ENCODE results near the gene RALB. TPM values are rescaled to one million over a fixed set of nuclear protein-coding genes. Genes with fewer than 3 reads are reported as not detected.
A peak's percentile ranks its signal among the peaks of the same experiment; 100 is the strongest.

RALB gene
- total and polyA plus RNA-seq, 2 donors from 2014 or later = 58.5 to 64.5 TPM

DNA sequence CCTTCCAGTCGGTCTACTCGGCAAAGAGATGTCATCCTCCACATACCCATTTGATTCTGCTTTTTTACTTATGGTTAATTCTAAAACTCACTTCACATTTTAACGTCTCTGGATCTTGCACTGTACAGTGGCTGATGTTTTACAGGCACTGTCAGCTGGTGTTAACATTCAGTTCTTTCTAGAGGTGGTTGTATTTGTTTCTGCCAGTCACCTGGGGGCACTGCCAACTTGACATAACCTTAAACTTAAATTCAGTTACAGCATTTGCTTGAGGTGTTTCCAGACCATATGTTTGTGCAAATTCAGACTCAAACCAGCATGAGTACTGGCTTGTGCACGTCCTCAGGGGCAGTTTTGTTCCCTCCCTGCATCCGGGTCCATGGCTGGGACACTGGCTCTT lies 24.1 kb upstream of the RALB start:
- H3K4me3 ChIP-seq (ENCODE audit: low read length in 3 of 3) = no peak overlapping the region
- H3K27ac ChIP-seq (ENCODE audit: low read depth in 2 of 2, low read length in 2 of 2) = no peak overlapping the region
- DNase-seq = no peak
- no peak for FAIRE-seq
- TF ChIP-seq, protein P1, sequence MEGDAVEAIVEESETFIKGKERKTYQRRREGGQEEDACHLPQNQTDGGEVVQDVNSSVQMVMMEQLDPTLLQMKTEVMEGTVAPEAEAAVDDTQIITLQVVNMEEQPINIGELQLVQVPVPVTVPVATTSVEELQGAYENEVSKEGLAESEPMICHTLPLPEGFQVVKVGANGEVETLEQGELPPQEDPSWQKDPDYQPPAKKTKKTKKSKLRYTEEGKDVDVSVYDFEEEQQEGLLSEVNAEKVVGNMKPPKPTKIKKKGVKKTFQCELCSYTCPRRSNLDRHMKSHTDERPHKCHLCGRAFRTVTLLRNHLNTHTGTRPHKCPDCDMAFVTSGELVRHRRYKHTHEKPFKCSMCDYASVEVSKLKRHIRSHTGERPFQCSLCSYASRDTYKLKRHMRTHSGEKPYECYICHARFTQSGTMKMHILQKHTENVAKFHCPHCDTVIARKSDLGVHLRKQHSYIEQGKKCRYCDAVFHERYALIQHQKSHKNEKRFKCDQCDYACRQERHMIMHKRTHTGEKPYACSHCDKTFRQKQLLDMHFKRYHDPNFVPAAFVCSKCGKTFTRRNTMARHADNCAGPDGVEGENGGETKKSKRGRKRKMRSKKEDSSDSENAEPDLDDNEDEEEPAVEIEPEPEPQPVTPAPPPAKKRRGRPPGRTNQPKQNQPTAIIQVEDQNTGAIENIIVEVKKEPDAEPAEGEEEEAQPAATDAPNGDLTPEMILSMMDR (IDR thresholded peaks at IDR 0.05; ENCODE audit: borderline replicate concordance, extremely low read depth, insufficient read depth) = no peak
- no peaks in the 10 kb centered on the region for H3K27me3 ChIP-seq (ENCODE audit: control insufficient read depth, insufficient read depth, low read length)
- peaks cover 0 to 7% (median 5%) of the 10 kb centered on the region in 3 donors for H3K4me1 ChIP-seq (ENCODE audit: control insufficient read depth in 2 of 3, insufficient read depth in 2 of 3, low read depth in 1 of 3, low read length in 3 of 3)
- intact Hi-C loops (cut with DNase I) = no loop called here
- H3K36me3 ChIP-seq (ENCODE audit: control insufficient read depth in 2 of 3, insufficient read depth in 3 of 3, low read length in 3 of 3) = no peaks in the 10 kb centered on the region
- H3K9ac ChIP-seq (ENCODE audit: low read length in 3 of 3) = no peak overlapping the region
- H3K9me3 ChIP-seq (ENCODE audit: control insufficient read depth in 2 of 3, insufficient read depth in 1 of 3, low read length in 3 of 3) = no peaks in the 10 kb centered on the region

DNA sequence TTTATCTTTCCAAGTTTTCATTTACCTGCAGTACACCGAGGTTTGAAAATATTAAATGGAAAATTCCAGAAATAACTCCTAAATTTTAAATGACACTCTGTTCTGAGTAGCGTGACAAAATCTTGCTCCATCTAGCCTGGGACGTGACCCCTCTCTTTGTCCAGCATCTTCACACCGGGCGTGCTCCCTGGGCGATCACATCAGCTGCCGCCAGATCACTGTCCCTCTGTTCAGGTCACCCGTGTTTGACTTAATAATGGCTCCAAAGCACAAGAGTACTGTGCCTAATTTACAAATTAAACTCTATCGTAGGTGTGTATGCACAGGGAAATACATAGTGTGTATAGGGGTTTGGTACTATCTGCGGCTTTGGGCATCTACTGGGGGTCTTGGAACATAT lies 23.3 kb upstream of the RALB start:
- Histone ChIP-seq H3K36me3 (ENCODE audit: control insufficient read depth in 2 of 3, insufficient read depth in 3 of 3, low read length in 3 of 3) (no peaks in the 10 kb centered on the region), H3K4me1 (ENCODE audit: control insufficient read depth in 2 of 3, insufficient read depth in 2 of 3, low read depth in 1 of 3, low read length in 3 of 3) (no peaks in the 10 kb centered on the region), H3K9ac (ENCODE audit: low read length in 3 of 3) (no peak overlapping the region), H3K4me3 (ENCODE audit: low read length in 3 of 3) (no peak overlapping the region), H3K27ac (ENCODE audit: low read depth in 2 of 2, low read length in 2 of 2) (no peak overlapping the region), H3K9me3 (ENCODE audit: control insufficient read depth in 2 of 3, insufficient read depth in 1 of 3, low read length in 3 of 3) (no peaks in the 10 kb centered on the region), H3K27me3 (ENCODE audit: control insufficient read depth, insufficient read depth, low read length) (no peaks in the 10 kb centered on the region)
- TF ChIP-seq, protein P1 (IDR thresholded peaks at IDR 0.05; ENCODE audit: borderline replicate concordance, extremely low read depth, insufficient read depth) = no peak
- no peak for DNase-seq
- intact Hi-C loops (cut with DNase I) = no loop called here
- no peak for FAIRE-seq

DNA sequence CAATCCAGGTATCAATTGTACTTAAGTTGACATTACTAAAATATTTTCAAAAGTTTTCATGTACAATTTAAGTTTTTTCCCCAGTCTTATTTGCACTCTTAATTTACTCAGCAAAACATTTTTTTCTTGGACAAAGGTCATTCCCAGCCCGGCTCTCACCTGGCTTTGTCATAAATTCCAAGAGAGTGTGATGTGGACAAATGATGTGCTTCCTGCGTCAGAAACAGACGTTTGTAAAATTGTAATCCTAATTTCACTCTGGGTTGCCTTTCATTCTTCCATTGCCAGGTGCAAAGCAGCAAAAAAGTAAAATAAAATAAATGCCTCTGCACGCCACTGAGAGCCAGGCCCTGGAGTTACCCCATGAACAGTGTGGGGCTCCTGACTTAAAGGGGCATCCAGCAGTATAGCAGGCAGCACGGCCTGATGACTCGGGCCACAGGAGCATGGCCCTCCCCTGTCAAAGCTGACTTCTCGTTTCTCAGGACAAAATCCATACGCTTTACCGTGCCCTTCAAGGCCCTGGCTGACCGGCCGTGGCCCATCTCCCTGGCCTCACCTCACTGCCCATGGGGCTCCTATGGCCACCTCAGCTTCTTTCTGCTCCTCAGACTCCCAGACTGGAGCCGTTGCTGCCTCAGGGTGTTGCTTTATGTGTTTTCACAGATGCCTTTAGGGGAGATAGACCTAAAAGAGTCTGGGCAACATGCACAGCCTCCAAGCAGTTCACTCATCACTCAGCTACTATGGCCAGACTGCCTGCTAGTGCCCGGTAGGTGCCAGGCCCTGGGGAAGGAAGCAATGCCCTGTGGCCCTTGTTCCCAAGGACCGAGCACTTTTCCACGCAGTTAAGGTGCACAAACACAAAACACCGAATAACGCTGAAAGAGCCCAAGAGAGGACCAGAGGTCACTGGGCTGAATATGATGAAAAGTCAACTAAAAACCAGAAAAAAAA lies 21.9 kb upstream of the RALB start:
- Histone ChIP-seq H3K27me3 (ENCODE audit: control insufficient read depth, insufficient read depth, low read length) (no peaks in the 10 kb centered on the region), H3K36me3 (ENCODE audit: control insufficient read depth in 2 of 3, insufficient read depth in 3 of 3, low read length in 3 of 3) (no peaks in the 10 kb centered on the region), H3K9me3 (ENCODE audit: control insufficient read depth in 2 of 3, insufficient read depth in 1 of 3, low read length in 3 of 3) (no peaks in the 10 kb centered on the region), H3K9ac (ENCODE audit: low read length in 3 of 3) (no peak overlapping the region), H3K4me1 (ENCODE audit: control insufficient read depth in 2 of 3, insufficient read depth in 2 of 3, low read depth in 1 of 3, low read length in 3 of 3) (no peaks in the 10 kb centered on the region), H3K27ac (ENCODE audit: low read depth in 2 of 2, low read length in 2 of 2) (no peak overlapping the region), H3K4me3 (ENCODE audit: low read length in 3 of 3) (no peak overlapping the region)
- FAIRE-seq = no peak
- TF ChIP-seq, protein P1 (IDR thresholded peaks at IDR 0.05; ENCODE audit: borderline replicate concordance, extremely low read depth, insufficient read depth) = no peak
- peak in 2 of 5 donors; percentile 27 to 64 for DNase-seq
- intact Hi-C loops (cut with DNase I) = no loop called here

Measured in kidney (tissue), 14 donors.